Small intestine (tissue), 7 donors: Measurements from ENCODE around the gene FAM240B. TPM values are rescaled to one million over a fixed set of nuclear protein-coding genes. Genes with fewer than 3 reads are reported as not detected.
A peak's percentile ranks its signal among the peaks of the same experiment; 100 is the strongest.

ENCODE experiments used
- DNase-seq, 2 donors: peaks; one replicate each; pipeline versions ENCODE4 v3.0.0 to v3.0.0-alpha.2; 2013
- FAIRE-seq: peaks from 2 replicates; lab custom pipeline; 2012; peaks lifted over from hg19 to GRCh38; lab: Jason Lieb, UNC
- H3K27ac ChIP-seq, 3 donors: one replicate each; pipeline ENCODE4 v1.5.1; 2013; ENCODE audit warnings: low read length in 2 of 3, mild to moderate bottlenecking in 2 of 3, control low read depth in 1 of 3, inconsistent platforms in 1 of 3, low read depth in 1 of 3, moderate library complexity in 1 of 3
- H3K27me3 ChIP-seq, 3 donors: one replicate each; pipeline ENCODE4 v1.6.1; 2013; ENCODE audit warnings: low read length in 3 of 3, inconsistent platforms in 1 of 3; ENCODE audit not compliant: control insufficient read depth in 3 of 3, insufficient read depth in 3 of 3
- H3K36me3 ChIP-seq, 3 donors: one replicate each; pipeline ENCODE4 v1.6.1; 2013; ENCODE audit warnings: low read length in 3 of 3, inconsistent platforms in 1 of 3, low read depth in 1 of 3, mild to moderate bottlenecking in 1 of 3, moderate library complexity in 1 of 3; ENCODE audit not compliant: control insufficient read depth in 3 of 3, insufficient read depth in 2 of 3
- H3K4me1 ChIP-seq, 3 donors: one replicate each; pipeline ENCODE4 v1.6.1; 2013; ENCODE audit warnings: low read length in 2 of 3, inconsistent platforms in 1 of 3, low read depth in 1 of 3, mild to moderate bottlenecking in 1 of 3, moderate library complexity in 1 of 3; ENCODE audit not compliant: control insufficient read depth in 3 of 3, insufficient read depth in 2 of 3
- H3K4me3 ChIP-seq, 3 donors: one replicate each; pipeline ENCODE4 v1.5.1; 2013; ENCODE audit warnings: low read length in 3 of 3, control low read depth in 1 of 3, inconsistent platforms in 1 of 3, low read depth in 1 of 3, mild to moderate bottlenecking in 1 of 3, moderate library complexity in 1 of 3
- H3K9me3 ChIP-seq, 2 donors: one replicate each; pipeline ENCODE4 v1.6.1; 2013; ENCODE audit warnings: low read depth in 1 of 2, low read length in 1 of 2; ENCODE audit not compliant: control insufficient read depth in 2 of 2, insufficient read depth in 1 of 2
- WGBS, 3 donors: extraction: QIAGEN DNeasy Blood & Tissue Kit; methylation state at CpG; one replicate each; pipeline ENCODE4 v1.1.7; 2013; 5-methylcytosine and 5-hydroxymethylcytosine counted together
- polyA plus RNA-seq, 4 donors: library from polyadenylated mRNA; stranded (reverse) in 3 of 4; unstranded in 1 of 4; fragments of 200-250 nt in 3 of 4; fragments of 120-200 nt in 1 of 4; gene quantifications; one replicate each; pipeline versions ENCODE4 v1.2.1 to v1.2.3, GENCODE V29; 2013
- donor health status: healthy with polysubstance abuse.
- donor health status: control.
- donor health status: control.
- donor health status: Bipolar disorder and iron deficiency.
- donor health status: healthy.

FAM240B gene
- polyA plus RNA-seq, 4 donors, result not detected

DNA sequence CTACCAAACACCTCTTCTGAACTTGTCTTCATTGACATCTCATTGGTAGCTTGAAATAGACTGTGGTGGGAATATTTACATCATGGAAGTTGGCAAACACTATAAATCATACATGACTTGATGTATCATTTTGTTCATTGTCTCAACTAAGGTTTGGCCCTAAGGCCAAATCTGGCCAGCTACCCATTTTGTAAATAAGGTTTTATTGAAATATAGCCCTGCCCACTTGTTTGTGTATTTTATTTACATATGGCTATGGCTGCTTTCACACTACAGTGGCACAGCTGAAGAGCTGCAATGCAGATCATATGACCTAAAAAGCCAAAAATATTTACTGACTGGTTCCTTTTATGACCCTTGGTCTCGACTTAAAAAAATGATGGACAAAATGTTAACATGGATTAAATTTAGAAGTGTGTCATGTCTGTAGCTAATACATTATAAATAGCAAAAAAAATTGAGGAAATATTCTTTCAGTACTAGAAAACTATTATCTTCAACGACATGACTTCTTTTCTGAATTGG lies 22.1 kb downstream of the FAM240B start:
- Histone ChIP-seq H3K36me3 (no peaks in the 10 kb centered on the region), H3K9me3 (no peaks in the 10 kb centered on the region), H3K27me3 (no peaks in the 10 kb centered on the region), H3K27ac (no peak overlapping the region), H3K4me1 (no peaks in the 10 kb centered on the region), H3K4me3 (no peak overlapping the region)
- 40 to 60% (median 55%) methylated on average over 2 of the region's 2 CpGs for WGBS, 3 donors
- DNase-seq (no peak), FAIRE-seq (no peak)

DNA sequence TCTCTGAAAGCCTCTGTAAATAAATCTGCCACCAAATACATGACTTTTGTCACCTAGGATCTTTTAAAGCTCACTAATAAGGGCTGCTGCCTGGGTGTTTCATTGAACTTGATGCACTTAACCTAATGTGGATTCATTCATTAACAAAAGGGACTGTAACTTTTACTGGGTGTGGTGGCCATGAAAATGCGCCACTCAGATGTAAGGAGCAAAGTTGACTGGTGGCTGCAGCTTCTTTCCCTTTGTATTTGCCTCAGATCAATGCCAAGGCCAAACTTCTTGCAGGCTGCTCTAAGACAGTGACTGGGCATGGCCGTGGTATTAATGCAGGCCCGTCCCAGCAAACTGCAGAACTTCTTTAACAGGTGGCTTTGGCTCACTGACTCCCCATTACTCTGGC lies 22.9 kb downstream of the FAM240B start:
- FAIRE-seq, result no peak
- Histone ChIP-seq H3K27ac (no peak overlapping the region), H3K27me3 (no peaks in the 10 kb centered on the region), H3K9me3 (no peaks in the 10 kb centered on the region), H3K4me1 (no peaks in the 10 kb centered on the region), H3K36me3 (no peaks in the 10 kb centered on the region), H3K4me3 (no peak overlapping the region)
- no peak for DNase-seq
- WGBS, 3 donors, result 37 to 74% (median 53%) methylated on average over 3 of the region's 3 CpGs

DNA sequence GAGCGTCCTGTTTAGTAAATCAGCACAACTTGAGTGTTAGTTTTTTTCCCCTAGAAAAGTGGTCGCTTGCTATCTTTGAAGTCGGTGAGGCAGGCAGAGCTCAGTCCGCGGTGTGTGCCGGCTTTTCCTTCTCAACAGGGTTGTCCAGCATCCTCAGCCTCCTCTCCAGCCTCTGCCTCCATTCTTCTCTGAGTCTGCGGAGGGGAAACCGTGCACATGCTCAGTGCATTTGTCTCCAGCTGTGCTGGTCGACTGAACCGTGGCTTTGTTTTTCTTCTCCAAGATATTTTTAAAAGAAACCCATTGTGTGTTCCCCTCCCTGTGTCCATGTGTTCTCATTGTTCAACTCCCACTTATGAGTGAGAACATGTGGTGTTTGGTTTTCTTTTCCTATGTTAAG lies 25.3 kb downstream of the FAM240B start:
- Histone ChIP-seq H3K27me3 (no peaks in the 10 kb centered on the region), H3K4me1 (no peaks in the 10 kb centered on the region), H3K36me3 (no peaks in the 10 kb centered on the region), H3K27ac (no peak overlapping the region), H3K4me3 (no peak overlapping the region), H3K9me3 (no peaks in the 10 kb centered on the region)
- FAIRE-seq (no peak), DNase-seq (no peak)
- 78 to 89% (median 81%) methylated on average over 10 of the region's 10 CpGs for WGBS, 3 donors

DNA sequence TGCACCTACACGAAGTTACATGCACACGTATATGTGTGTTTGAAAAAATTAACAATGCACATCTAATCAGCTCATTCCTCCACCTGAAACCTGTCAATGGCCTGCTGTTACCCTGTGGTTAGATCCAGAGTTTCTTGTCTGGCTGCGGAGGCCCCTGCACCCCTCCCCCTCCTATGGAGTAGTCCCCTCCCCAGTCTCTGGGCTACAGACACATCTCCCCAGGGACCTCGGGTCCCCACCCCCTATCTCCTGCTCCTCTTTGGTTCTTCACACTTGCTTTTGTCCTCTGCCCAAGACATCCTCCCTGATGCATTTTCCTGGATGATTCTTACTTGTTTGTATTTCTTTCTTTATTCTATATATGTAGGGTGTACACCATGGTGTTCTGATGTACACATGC lies 27.2 kb downstream of the FAM240B start:
- DNase-seq (no peak), FAIRE-seq (no peak)
- WGBS, 3 donors, result 65 to 79% (median 78%) methylated on average over 4 of the region's 4 CpGs
- Histone ChIP-seq H3K9me3 (no peaks in the 10 kb centered on the region), H3K27ac (no peak overlapping the region), H3K36me3 (no peaks in the 10 kb centered on the region), H3K4me1 (no peaks in the 10 kb centered on the region), H3K4me3 (no peak overlapping the region), H3K27me3 (no peaks in the 10 kb centered on the region)

DNA sequence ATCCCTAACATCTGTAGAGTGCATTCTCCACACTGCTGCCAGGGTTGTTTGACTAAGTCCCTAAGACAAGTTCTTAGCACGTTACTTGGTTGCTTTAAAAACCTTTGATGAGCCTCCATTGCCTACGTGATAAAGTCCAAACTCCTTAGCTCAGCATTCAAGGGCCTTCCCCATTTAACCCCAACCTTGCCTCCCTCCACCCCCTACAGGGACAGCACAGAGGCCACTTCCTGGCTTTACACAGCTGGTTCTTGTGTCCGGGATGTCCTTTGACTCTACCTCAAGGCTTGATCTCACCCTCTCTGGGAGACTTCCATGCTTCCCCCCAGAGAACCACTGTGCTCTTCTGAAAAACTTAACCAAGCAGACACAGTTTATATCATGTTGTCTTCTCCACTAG lies 29.4 kb downstream of the FAM240B start:
- no peak for FAIRE-seq
- Histone ChIP-seq H3K9me3 (no peaks in the 10 kb centered on the region), H3K27ac (no peak overlapping the region), H3K27me3 (no peaks in the 10 kb centered on the region), H3K4me3 (no peak overlapping the region), H3K36me3 (no peaks in the 10 kb centered on the region), H3K4me1 (peaks cover 0 to 4% (median 4%) of the 10 kb centered on the region in 3 donors)
- 32 to 37% (median 35%) methylated on average over 3 of the region's 3 CpGs for WGBS, 3 donors
- no peak for DNase-seq

DNA sequence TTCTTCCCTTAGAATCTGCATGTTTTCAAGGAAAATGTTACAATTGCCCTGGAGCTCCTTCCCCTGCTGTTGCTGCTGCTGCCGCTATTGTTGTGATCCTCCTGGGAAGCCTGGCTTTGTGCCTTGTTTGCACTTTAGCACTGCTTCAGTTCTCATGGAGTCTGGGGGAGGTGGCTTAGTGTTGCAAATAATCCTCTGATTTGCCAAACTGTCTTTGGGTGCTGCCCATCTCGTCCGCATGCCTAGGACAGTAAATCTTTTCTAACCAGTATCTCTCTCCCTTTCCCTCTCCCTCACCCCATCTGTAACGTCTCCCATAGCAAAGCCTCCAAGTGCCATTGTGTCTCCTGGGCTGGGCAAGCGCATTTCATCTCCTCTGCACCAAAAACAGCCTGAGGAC lies 30.3 kb downstream of the FAM240B start:
- no peaks in the 10 kb centered on the region for H3K36me3 ChIP-seq
- WGBS, 3 donors, result 42 to 57% (median 54%) methylated on average over 5 of the region's 5 CpGs
- no peak overlapping the region for H3K27ac ChIP-seq
- peak in 1 of 2 donors; percentile 15 for DNase-seq
- H3K4me3 ChIP-seq, result no peak overlapping the region
- FAIRE-seq, result no peak
- H3K27me3 ChIP-seq, result no peaks in the 10 kb centered on the region
- H3K9me3 ChIP-seq, result no peaks in the 10 kb centered on the region
- peaks cover 0 to 4% (median 4%) of the 10 kb centered on the region in 3 donors for H3K4me1 ChIP-seq

DNA sequence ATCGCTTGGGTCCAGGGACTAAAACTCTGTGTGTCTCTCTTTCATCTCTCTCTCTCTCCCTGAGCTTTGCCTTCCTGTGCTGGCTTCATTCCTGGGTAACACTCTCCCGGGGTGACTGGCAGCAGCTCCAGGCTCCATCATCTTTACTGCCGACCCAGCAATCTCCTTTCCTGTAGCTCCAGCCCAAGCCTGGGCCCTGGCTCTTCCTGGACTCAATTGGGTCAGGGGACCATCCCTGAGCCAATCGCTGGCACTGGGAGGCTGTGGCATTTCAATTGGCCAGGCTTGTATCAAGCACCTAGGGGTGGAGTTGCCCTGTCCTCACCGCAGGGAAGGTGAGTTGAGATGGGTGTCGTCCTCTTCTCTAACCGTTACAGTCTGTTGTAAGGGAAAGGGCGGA lies 31.9 kb downstream of the FAM240B start:
- Histone ChIP-seq H3K4me1 (peaks cover 0 to 4% (median 4%) of the 10 kb centered on the region in 3 donors), H3K27me3 (no peaks in the 10 kb centered on the region), H3K4me3 (no peak overlapping the region), H3K36me3 (no peaks in the 10 kb centered on the region), H3K27ac (no peak overlapping the region), H3K9me3 (no peaks in the 10 kb centered on the region)
- FAIRE-seq, result no peak
- DNase-seq, result no peak
- WGBS, 3 donors, result 57 to 76% (median 57%) methylated on average over 8 of the region's 8 CpGs

DNA sequence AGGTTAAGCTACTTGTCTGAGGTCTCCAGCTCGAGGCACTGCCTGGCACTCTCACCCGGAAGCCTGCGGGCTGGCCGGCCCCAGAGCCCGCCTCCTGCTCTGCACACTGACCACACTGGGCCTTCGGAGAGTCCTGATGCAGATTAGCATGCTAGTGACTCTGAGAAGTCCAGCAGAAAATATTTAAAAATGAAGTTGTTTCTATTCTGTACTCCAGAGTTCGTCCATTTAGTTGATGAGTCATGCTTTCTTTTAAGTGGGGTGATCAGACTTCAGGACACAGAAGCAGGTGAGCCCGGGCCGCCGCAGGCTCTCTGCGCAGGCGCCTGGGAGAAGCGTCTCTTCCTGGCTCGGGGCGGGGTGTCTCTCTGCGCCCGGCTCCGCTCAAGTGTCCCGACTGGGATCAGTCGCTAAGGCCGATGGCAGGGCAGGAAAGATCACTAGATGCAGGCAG lies 32.5 kb downstream of the FAM240B start:
- Histone ChIP-seq H3K4me1 (peaks cover 0 to 4% (median 4%) of the 10 kb centered on the region in 3 donors), H3K27me3 (no peaks in the 10 kb centered on the region), H3K27ac (no peak overlapping the region), H3K36me3 (no peaks in the 10 kb centered on the region), H3K4me3 (peak overlapping the region in 1 of 3 donors; percentile 24), H3K9me3 (no peaks in the 10 kb centered on the region)
- peak; percentile 73 to 77 for DNase-seq
- no peak for FAIRE-seq
- WGBS, 3 donors, result 32 to 36% (median 32%) methylated on average over 21 of the region's 21 CpGs

DNA sequence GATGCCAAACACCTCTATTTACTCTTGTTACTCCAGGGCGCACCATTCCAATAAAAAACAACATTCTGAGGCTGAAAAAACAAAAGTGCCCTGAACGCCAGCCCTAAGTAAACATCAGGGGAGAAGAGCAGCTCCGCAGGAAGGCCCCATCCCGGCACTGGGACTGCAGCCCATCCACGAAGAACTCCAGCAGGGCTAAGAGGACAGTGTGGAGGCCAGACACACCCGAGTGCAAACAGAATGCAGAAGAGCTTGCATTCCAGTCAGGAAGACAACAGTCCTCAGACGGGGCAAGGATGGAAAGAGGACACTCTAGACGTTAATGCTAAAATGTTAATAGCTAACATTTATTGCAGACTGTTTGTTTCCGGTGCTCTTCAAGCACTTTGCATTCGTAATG lies 33.0 kb downstream of the FAM240B start:
- Histone ChIP-seq H3K27me3 (no peaks in the 10 kb centered on the region), H3K27ac (no peak overlapping the region), H3K4me1 (peaks cover 0 to 4% (median 4%) of the 10 kb centered on the region in 3 donors), H3K9me3 (no peaks in the 10 kb centered on the region), H3K4me3 (peak overlapping the region in 1 of 3 donors; percentile 24), H3K36me3 (no peaks in the 10 kb centered on the region)
- no peak for FAIRE-seq
- DNase-seq, result no peak
- 46 to 56% (median 54%) methylated on average over 10 of the region's 10 CpGs for WGBS, 3 donors
